Epithelial cell of esophagus (primary cell): ENCODE results near the gene ERN1.
A peak's percentile ranks its signal among the peaks of the same experiment; 100 is the strongest.

Source experiments
- DNase-seq: peaks from one replicate; pipeline ENCODE4 v3.0.0; 2010; ENCODE audit warnings: low read depth
- H3K4me3 ChIP-seq: 2 replicates; pipeline ENCODE4 v1.5.1; 2011; ENCODE audit warnings: mild to moderate bottlenecking, low read length, control low read depth
- CTCF ChIP-seq: IDR thresholded peaks from 2 replicates; pipeline ENCODE4 v1.5.1; 2011; ENCODE audit warnings: low read depth, mild to moderate bottlenecking, low read length, control low read depth, inconsistent platforms; ENCODE audit not compliant: insufficient read depth; ENCODE audit errors: missing control alignments

Gene ERN1

GRCh38 chr17:64138441-64138840 lies 8.5 kb upstream of the ERN1 start:
- no peak overlapping the region for H3K4me3 ChIP-seq
- no peak for DNase-seq
- no peak for TF ChIP-seq CTCF

GRCh38 chr17:64135000-64135399 lies 5.1 kb upstream of the ERN1 start:
- TF ChIP-seq CTCF: no peak
- no peak overlapping the region for H3K4me3 ChIP-seq
- DNase-seq: no peak

- H3K4me3 ChIP-seq: no peak overlapping the region
- DNase-seq: no peak
- no peak for TF ChIP-seq CTCF
Measured at GRCh38 chr17:64134216-64134970, 4.4 kb upstream of the ERN1 start.

GRCh38 chr17:64133546-64134215 lies 3.7 kb upstream of the ERN1 start:
- H3K4me3 ChIP-seq: no peak overlapping the region
- peak; percentile 71 for DNase-seq

GRCh38 chr17:64131606-64132270 lies 1.8 kb upstream of the ERN1 start:
- TF ChIP-seq CTCF: no peak
- no peak overlapping the region for H3K4me3 ChIP-seq
- DNase-seq: no peak

More at GRCh38 chr17:64133546-64134215, 3.7 kb upstream of the ERN1 start:
- TF ChIP-seq CTCF: peak; percentile 62

- TF ChIP-seq CTCF: no peak
- DNase-seq: peak; percentile 63
- H3K4me3 ChIP-seq: peak overlapping the region; percentile 51
Measured at GRCh38 chr17:64130559-64131001, 636 bp upstream of the ERN1 start.

- DNase-seq: no peak
- TF ChIP-seq CTCF: no peak
Measured at GRCh38 chr17:64129515-64129764, 504 bp downstream of the ERN1 start.

More at GRCh38 chr17:64129515-64129764, 504 bp downstream of the ERN1 start:
- peak overlapping the region; percentile 70 for H3K4me3 ChIP-seq
